Esophagus muscularis mucosa (tissue), 3 donors: Measurements from ENCODE around the gene PTGFR.

Experiments used
- CTCF ChIP-seq, 3 experiments: fragments of 200-600 bp in 2 of 3; fragments of 450-650 bp in 1 of 3; sonication (generic) in 2 of 3; IDR thresholded peaks; one replicate each; pipeline ENCODE4 v1.5.1; 2017 to 2019; ENCODE audit warnings: antibody characterized with exemption in 3 of 3, mild to moderate bottlenecking in 2 of 3, moderate library complexity in 1 of 3
- POLR2A ChIP-seq: fragments of 450-650 bp; IDR thresholded peaks from one replicate; pipeline ENCODE4 v1.6.1; 2017; ENCODE audit warnings: antibody characterized with exemption, moderate library complexity, mild to moderate bottlenecking, low read depth
- POLR2AphosphoS5 ChIP-seq, 2 donors: sonication (generic); formaldehyde crosslinking; IDR thresholded peaks; one replicate each; pipeline ENCODE4 v1.6.1; 2017; ENCODE audit warnings: antibody characterized with exemption in 2 of 2

DNA sequence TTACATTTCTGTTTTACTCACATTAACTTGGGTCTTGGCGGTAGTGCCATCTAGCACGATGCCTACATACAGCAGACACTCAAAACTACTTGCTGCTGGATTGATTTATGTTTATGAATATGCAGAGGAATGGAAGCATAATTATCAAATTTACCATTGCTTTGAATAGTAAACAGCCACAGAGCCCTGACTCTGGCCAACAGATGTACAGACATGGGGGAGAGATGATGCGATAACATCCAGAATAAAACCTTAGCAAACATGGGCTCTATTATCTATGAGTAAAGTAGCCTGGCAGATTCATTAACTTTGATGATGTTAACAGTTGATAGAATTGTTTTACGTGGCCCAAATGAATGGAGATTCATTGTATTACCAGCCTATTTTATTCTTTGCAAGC is 42.8 kb downstream of the PTGFR start:
- TF ChIP-seq CTCF (IDR thresholded peaks at IDR 0.05) (no peak), POLR2A (no peak), POLR2AphosphoS5 (IDR thresholded peaks at IDR 0.05) (no peak)
